ENCODE data around the gene CADM2.

CADM2 gene

GRCh38 chr3:85208650-85209049 is 249.9 kb downstream of the CADM2 start:
- DNase-seq: no peak

GRCh38 chr3:85210540-85210939 is 251.8 kb downstream of the CADM2 start:
- no peak for DNase-seq

- DNase-seq: no peak
These were observed 270.2 kb downstream of the CADM2 start for GRCh38 chr3:85228966-85229365.

- no peak for DNase-seq
These were observed 285.3 kb downstream of the CADM2 start for GRCh38 chr3:85244091-85244490.

GRCh38 chr3:85244519-85244918 is 285.7 kb downstream of the CADM2 start:
- no peak for DNase-seq

GRCh38 chr3:85251766-85252165 is 293.0 kb downstream of the CADM2 start:
- DNase-seq: no peak

GRCh38 chr3:85252686-85253085 is 293.9 kb downstream of the CADM2 start:
- no peak for DNase-seq

- no peak for DNase-seq
These were observed 295.9 kb downstream of the CADM2 start for GRCh38 chr3:85254738-85255137.

GRCh38 chr3:85255949-85256348 is 297.2 kb downstream of the CADM2 start:
- DNase-seq: no peak

GRCh38 chr3:85258326-85258725 is 299.5 kb downstream of the CADM2 start:
- DNase-seq: no peak

- DNase-seq: no peak
These were observed 300.0 kb downstream of the CADM2 start for GRCh38 chr3:85258819-85259218.

GRCh38 chr3:85259748-85260147 is 301.0 kb downstream of the CADM2 start:
- no peak for DNase-seq

GRCh38 chr3:85264381-85264780 is 305.6 kb downstream of the CADM2 start:
- DNase-seq: no peak

GRCh38 chr3:85270488-85270887 is 311.7 kb downstream of the CADM2 start:
- no peak for DNase-seq

- no peak for DNase-seq
These were observed 313.1 kb downstream of the CADM2 start for GRCh38 chr3:85271911-85272310.

- no peak for DNase-seq
These were observed 329.5 kb downstream of the CADM2 start for GRCh38 chr3:85288257-85288656.

GRCh38 chr3:85297291-85297690 is 338.5 kb downstream of the CADM2 start:
- no peak for DNase-seq

GRCh38 chr3:85298032-85298431 is 339.2 kb downstream of the CADM2 start:
- no peak for DNase-seq

GRCh38 chr3:85303156-85303555 is 344.4 kb downstream of the CADM2 start:
- no peak for DNase-seq

- no peak for DNase-seq
These were observed 345.7 kb downstream of the CADM2 start for GRCh38 chr3:85304360-85304964.

- DNase-seq: no peak
These were observed 353.5 kb downstream of the CADM2 start for GRCh38 chr3:85312331-85312730.

- no peak for DNase-seq
These were observed 354.6 kb downstream of the CADM2 start for GRCh38 chr3:85313380-85313779.

- no peak for DNase-seq
These were observed 357.5 kb downstream of the CADM2 start for GRCh38 chr3:85316252-85316651.

GRCh38 chr3:85321892-85322291 is 363.1 kb downstream of the CADM2 start:
- no peak for DNase-seq

GRCh38 chr3:85330071-85330470 is 371.3 kb downstream of the CADM2 start:
- DNase-seq: no peak

GRCh38 chr3:85337895-85338294 is 379.1 kb downstream of the CADM2 start:
- no peak for DNase-seq

Measured in suppressor macrophage treated with lipopolysaccharide for 4 hours (primary cell).